Kidney tubule cell (primary cell): Measurements from ENCODE around the gene TTC24.

Experiments used
- DNase-seq: peaks from one replicate; pipeline ENCODE4 v3.0.0-alpha.2; 2018; ENCODE audit warnings: low spot score

Gene TTC24

GRCh38 chr1:156554971-156555370 is 24.6 kb upstream of the TTC24 start:
- DNase-seq: no peak

- DNase-seq: no peak
These were observed 23.8 kb upstream of the TTC24 start for GRCh38 chr1:156555715-156556114.

GRCh38 chr1:156556354-156556753 is 23.2 kb upstream of the TTC24 start:
- no peak for DNase-seq

- DNase-seq: no peak
These were observed 20.3 kb upstream of the TTC24 start for GRCh38 chr1:156559086-156559796.

GRCh38 chr1:156559797-156560385 is 19.6 kb upstream of the TTC24 start:
- DNase-seq: peak; percentile 70

GRCh38 chr1:156560585-156561163 is 18.8 kb upstream of the TTC24 start:
- DNase-seq: no peak

GRCh38 chr1:156565519-156565918 is 14.0 kb upstream of the TTC24 start:
- no peak for DNase-seq

GRCh38 chr1:156566436-156566835 is 13.1 kb upstream of the TTC24 start:
- DNase-seq: no peak

- DNase-seq: peak; percentile 94
These were observed 8.2 kb upstream of the TTC24 start for GRCh38 chr1:156571261-156571852.

GRCh38 chr1:156571919-156572662 is 7.4 kb upstream of the TTC24 start, which contains the start of gene IQGAP3:
IQGAP3 (minus strand) TSS chr1:156572565; CDS start chr1:156572529, 36 bp downstream.
- DNase-seq: peak; percentile 88

GRCh38 chr1:156572663-156573018 is 6.9 kb upstream of the TTC24 start:
- DNase-seq: no peak

GRCh38 chr1:156574039-156574633 is 5.4 kb upstream of the TTC24 start:
- DNase-seq: no peak

- DNase-seq: no peak
These were observed 2.0 kb upstream of the TTC24 start for GRCh38 chr1:156577550-156577949.

- no peak for DNase-seq
These were observed 1.5 kb upstream of the TTC24 start for GRCh38 chr1:156578055-156578454.

GRCh38 chr1:156581661-156582387 is 2.3 kb downstream of the TTC24 start:
- no peak for DNase-seq

GRCh38 chr1:156582388-156583017 is 3.0 kb downstream of the TTC24 start:
- DNase-seq: no peak

GRCh38 chr1:156583821-156584622 is 4.5 kb downstream of the TTC24 start:
- DNase-seq: peak; percentile 80

- no peak for DNase-seq
These were observed 5.3 kb downstream of the TTC24 start for GRCh38 chr1:156584813-156585212.

- no peak for DNase-seq
These were observed 6.8 kb downstream of the TTC24 start for GRCh38 chr1:156586323-156586722.

- no peak for DNase-seq
These were observed 7.5 kb downstream of the TTC24 start for GRCh38 chr1:156586892-156587477.
